Activated CD4-positive, alpha-beta T cell treated with anti-CD3 and anti-CD28 coated beads, Interleukin-2, amount 10 ng/mL, durations not matched to agents 24 days and 14 days (primary cell): Measurements from ENCODE around the gene TRIM47. TPM values are rescaled to one million over a fixed set of nuclear protein-coding genes. Genes with fewer than 3 reads are reported as not detected.

Experiments used
- DNase-seq: peaks from one replicate; pipeline ENCODE4 v3.0.0; 2022
- H3K27ac Mint-ChIP-seq: one replicate; pipeline ENCODE4 v1.8.0; 2022; ENCODE audit warnings: mild to moderate bottlenecking, mixed read lengths
- H3K27me3 Mint-ChIP-seq: one replicate; pipeline ENCODE4 v1.8.0; 2022; ENCODE audit warnings: mixed read lengths
- H3K36me3 Mint-ChIP-seq: one replicate; pipeline ENCODE4 v1.8.0; 2022; ENCODE audit warnings: low read depth, mild to moderate bottlenecking, mixed read lengths
- H3K4me1 Mint-ChIP-seq: one replicate; pipeline ENCODE4 v1.8.0; 2021; ENCODE audit warnings: mixed read lengths
- H3K4me3 Mint-ChIP-seq: one replicate; pipeline ENCODE4 v1.8.0; 2022; ENCODE audit warnings: mild to moderate bottlenecking, moderate library complexity, mixed read lengths
- H3K9me3 Mint-ChIP-seq: one replicate; pipeline ENCODE4 v1.8.0; 2021; ENCODE audit warnings: mixed read lengths
- intact Hi-C: fragments of 100-400 bp; cut with micrococcal nuclease; formaldehyde crosslinking; loops from one replicate; pipeline ENCODE4 v1.15.1; 2023
- total RNA-seq: library from RNA; stranded (reverse); gene quantifications from 2 replicates; pipeline ENCODE4 v1.2.3, GENCODE V29; 2022

TRIM47 gene, protein sequence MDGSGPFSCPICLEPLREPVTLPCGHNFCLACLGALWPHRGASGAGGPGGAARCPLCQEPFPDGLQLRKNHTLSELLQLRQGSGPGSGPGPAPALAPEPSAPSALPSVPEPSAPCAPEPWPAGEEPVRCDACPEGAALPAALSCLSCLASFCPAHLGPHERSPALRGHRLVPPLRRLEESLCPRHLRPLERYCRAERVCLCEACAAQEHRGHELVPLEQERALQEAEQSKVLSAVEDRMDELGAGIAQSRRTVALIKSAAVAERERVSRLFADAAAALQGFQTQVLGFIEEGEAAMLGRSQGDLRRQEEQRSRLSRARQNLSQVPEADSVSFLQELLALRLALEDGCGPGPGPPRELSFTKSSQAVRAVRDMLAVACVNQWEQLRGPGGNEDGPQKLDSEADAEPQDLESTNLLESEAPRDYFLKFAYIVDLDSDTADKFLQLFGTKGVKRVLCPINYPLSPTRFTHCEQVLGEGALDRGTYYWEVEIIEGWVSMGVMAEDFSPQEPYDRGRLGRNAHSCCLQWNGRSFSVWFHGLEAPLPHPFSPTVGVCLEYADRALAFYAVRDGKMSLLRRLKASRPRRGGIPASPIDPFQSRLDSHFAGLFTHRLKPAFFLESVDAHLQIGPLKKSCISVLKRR
- total RNA-seq = 25.2 and 33.2 TPM in 2 replicates

DNA sequence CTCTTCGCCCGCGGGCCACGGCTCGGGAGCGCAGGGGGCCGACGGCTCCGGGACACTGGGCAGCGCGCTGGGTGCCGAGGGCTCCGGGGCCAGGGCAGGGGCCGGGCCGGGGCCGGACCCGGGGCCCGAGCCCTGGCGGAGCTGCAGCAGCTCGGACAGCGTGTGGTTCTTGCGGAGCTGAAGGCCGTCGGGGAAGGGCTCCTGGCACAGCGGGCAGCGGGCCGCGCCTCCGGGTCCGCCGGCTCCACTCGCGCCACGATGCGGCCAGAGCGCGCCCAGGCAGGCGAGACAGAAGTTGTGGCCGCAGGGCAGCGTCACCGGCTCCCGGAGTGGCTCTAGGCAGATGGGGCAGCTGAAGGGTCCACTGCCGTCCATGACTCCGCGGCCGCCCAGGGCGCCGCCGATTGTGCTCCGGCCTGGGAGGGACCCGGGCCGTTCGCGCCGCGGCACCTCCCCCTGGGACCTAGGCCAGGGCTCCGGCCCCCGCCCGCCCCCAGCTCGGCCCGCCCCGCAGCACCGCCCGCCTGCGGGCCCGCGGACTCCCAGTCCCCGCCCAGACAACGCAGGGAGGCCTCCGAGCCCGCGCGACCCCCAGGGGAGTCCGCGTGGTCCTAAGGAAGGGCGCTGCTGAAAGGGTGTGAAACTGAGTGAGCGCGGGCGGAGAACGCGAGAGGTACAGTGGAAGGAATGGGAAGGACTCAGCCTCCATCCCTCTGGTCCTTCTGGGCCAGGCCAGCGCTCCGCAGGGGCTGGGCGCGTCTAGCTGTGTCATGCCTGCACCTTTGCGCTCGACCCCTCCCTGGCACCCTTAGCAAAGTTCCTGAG lies at the start of gene TRIM47:
Gene TRIM47, minus strand, starts transcription at position 408 of the 825 bp plus-strand sequence. Its CDS starts 33 bp downstream, at position 375.
- DNase-seq = peak; percentile 79
- H3K4me1 Mint-ChIP-seq = peaks cover 33% of the 10 kb centered on the region
- peak within 1 kb of the TSS; percentile 96 for H3K27ac Mint-ChIP-seq
- peak within 1 kb of the TSS; percentile 90 for H3K4me3 Mint-ChIP-seq
- no peaks in the 10 kb centered on the region for H3K9me3 Mint-ChIP-seq
- intact Hi-C loops = no loop called here
- peaks cover 14% of the 10 kb centered on the region for H3K27me3 Mint-ChIP-seq
- H3K36me3 Mint-ChIP-seq = no peaks in the 10 kb centered on the region

DNA sequence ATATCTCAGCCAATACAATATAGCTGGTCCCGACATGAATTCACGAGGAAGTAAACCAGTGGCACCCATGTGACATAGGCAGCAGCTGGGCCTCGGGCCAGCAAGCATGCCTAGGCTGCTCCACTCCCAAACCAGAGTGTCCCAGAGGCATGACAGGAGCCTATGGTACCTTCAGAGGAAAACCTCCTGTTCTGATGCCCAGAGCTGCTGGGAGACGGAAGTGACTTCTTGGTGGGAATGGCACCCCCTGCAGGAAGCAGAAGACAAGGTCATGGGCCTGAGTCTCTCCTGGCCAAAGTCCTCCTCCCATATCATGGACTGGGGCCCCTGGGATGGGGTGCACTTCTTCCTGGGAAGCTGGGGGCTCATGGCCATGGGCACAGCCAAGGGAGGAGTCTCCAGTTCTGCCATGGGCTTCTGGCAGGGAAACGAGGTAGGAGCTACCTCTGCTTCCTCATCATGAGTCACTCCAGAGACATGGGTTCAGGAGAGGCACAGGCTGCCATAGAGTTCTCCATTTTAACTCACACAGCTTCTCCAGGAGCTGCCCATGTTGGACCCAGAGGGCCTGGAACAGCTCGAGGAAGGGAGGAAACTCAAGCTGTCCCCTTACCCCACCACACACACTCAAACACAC lies 49.0 kb upstream of the TRIM47 start:
- no peak for DNase-seq
- no peaks in the 10 kb centered on the region for H3K9me3 Mint-ChIP-seq
- intact Hi-C loops = no loop called here
- no peaks in the 10 kb centered on the region for H3K4me1 Mint-ChIP-seq
- no peak overlapping the region for H3K4me3 Mint-ChIP-seq
- H3K27ac Mint-ChIP-seq = no peak overlapping the region
- H3K27me3 Mint-ChIP-seq = no peaks in the 10 kb centered on the region
- H3K36me3 Mint-ChIP-seq = peaks cover 5% of the 10 kb centered on the region

DNA sequence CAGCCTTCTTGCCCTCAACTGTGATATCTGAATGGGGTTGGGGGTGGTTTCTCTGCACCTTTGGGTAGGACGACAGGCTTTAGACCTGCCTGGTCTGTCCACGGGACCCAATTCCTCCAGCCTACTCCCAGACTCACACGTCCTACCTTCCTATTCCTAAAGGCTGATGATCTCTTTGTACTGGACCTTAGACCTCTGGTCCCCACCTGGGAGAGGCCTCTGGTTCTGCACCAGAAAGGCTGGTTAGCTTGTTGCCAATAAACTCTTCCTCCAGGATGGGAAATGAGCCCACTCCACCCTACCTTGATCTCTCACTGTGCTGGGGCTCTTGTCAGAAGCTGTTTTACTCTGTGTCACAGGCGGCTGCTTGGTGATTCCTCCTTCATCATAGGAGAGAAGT lies 48.1 kb upstream of the TRIM47 start:
- no peaks in the 10 kb centered on the region for H3K27me3 Mint-ChIP-seq
- H3K36me3 Mint-ChIP-seq = peaks cover 5% of the 10 kb centered on the region
- no peaks in the 10 kb centered on the region for H3K4me1 Mint-ChIP-seq
- H3K27ac Mint-ChIP-seq = no peak overlapping the region
- H3K4me3 Mint-ChIP-seq = no peak overlapping the region
- no peak for DNase-seq
- H3K9me3 Mint-ChIP-seq = no peaks in the 10 kb centered on the region
- intact Hi-C loops = no loop called here

DNA sequence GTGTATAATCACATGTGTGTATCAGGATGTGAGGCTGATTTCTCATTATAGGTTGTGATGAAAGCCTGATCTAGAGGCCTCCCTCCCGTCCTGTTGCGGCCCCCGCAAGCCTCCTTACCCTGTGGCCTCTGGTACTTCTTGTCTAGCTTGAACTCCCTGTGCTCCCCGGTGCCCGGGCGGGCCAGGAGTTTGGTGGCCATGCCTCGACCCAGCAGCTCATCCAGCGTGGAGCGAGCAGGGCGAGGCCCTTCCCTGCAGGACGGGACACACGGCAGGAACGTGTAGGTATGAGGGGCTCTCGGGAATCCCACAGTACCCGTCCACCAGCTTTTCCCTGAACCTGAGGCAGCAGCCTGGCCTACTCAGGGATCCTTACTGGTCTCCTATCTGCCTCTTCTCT lies 47.5 kb upstream of the TRIM47 start:
- Mint-ChIP-seq H3K27ac (no peak overlapping the region), H3K27me3 (no peaks in the 10 kb centered on the region), H3K9me3 (no peaks in the 10 kb centered on the region), H3K4me3 (no peak overlapping the region), H3K4me1 (no peaks in the 10 kb centered on the region), H3K36me3 (peaks cover 5% of the 10 kb centered on the region)
- DNase-seq = no peak
- intact Hi-C loops = no loop called here

GRCh38 chr17:75925103-75925502 lies 46.7 kb upstream of the TRIM47 start:
- H3K27ac Mint-ChIP-seq = no peak overlapping the region
- H3K4me3 Mint-ChIP-seq = no peak overlapping the region
- no peaks in the 10 kb centered on the region for H3K4me1 Mint-ChIP-seq
- H3K36me3 Mint-ChIP-seq = peaks cover 5% of the 10 kb centered on the region
- no peaks in the 10 kb centered on the region for H3K27me3 Mint-ChIP-seq
- no peaks in the 10 kb centered on the region for H3K9me3 Mint-ChIP-seq
- no peak for DNase-seq
- intact Hi-C loops = no loop called here

DNA sequence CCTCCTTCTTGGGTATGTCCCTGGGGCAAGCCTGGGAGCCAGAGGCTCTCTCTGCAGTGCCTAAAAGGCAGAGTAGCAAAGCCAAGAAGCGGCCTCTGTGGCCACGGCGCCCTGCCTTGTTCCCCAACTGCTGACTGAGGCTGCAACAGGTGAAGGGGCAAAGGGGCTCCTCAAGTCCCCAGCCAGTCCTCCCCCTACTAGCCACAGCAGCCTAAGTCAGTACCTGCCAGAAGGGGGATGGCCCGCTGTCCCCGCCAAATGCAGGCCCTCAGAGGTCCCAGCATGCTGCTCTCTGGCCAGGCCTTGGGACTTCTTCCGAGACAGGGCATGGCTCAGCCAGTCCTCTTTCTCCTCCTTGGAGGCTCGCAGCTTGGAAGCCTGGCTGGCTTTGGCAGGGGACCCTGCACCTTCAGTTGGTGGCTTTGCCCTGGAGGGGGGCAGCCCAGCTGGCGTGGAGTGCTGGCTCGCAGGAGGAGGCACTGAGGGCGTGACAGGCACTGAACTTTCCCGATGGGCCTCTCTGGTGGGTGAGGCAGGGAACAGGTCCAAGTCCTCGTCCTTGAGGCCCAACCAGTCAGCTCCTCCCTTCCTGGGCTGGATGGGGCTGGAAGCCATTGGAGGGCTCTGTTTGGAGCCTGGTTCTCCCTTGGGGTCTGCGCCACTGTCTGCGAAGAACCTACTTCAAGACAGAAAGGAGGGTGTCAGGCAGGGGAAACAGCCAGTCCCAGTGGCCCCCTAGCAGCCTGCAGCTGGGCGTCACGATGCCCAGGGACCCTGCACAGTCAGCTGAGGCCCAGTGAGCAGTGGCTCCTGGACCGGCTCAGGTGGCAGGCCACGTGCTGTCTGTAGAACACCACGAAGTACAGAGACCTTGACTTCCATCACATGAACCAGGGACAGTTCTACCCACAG lies 44.8 kb upstream of the TRIM47 start:
- intact Hi-C loops = no loop called here
- Mint-ChIP-seq H3K36me3 (peaks cover 5% of the 10 kb centered on the region), H3K4me3 (no peak overlapping the region), H3K9me3 (no peaks in the 10 kb centered on the region), H3K27me3 (no peaks in the 10 kb centered on the region), H3K4me1 (no peaks in the 10 kb centered on the region), H3K27ac (no peak overlapping the region)
- no peak for DNase-seq

- no peak for DNase-seq
- Mint-ChIP-seq H3K9me3 (no peaks in the 10 kb centered on the region), H3K4me3 (no peak overlapping the region), H3K4me1 (no peaks in the 10 kb centered on the region), H3K27me3 (no peaks in the 10 kb centered on the region), H3K27ac (no peak overlapping the region), H3K36me3 (peaks cover 3% of the 10 kb centered on the region)
- intact Hi-C loops = no loop called here
Observed at GRCh38 chr17:75922173-75922961, 44.0 kb upstream of the TRIM47 start.

GRCh38 chr17:75921596-75921995 lies 43.2 kb upstream of the TRIM47 start:
- Mint-ChIP-seq H3K27me3 (no peaks in the 10 kb centered on the region), H3K4me1 (no peaks in the 10 kb centered on the region), H3K9me3 (no peaks in the 10 kb centered on the region), H3K36me3 (peaks cover 3% of the 10 kb centered on the region), H3K4me3 (no peak overlapping the region), H3K27ac (no peak overlapping the region)
- intact Hi-C loops = no loop called here
- DNase-seq = no peak

- no peak overlapping the region for H3K27ac Mint-ChIP-seq
- H3K9me3 Mint-ChIP-seq = no peaks in the 10 kb centered on the region
- no peak overlapping the region for H3K4me3 Mint-ChIP-seq
- no peaks in the 10 kb centered on the region for H3K27me3 Mint-ChIP-seq
- H3K36me3 Mint-ChIP-seq = peaks cover 3% of the 10 kb centered on the region
- intact Hi-C loops = no loop called here
- DNase-seq = no peak
- no peaks in the 10 kb centered on the region for H3K4me1 Mint-ChIP-seq
Observed at GRCh38 chr17:75920045-75920560, 41.7 kb upstream of the TRIM47 start.

DNA sequence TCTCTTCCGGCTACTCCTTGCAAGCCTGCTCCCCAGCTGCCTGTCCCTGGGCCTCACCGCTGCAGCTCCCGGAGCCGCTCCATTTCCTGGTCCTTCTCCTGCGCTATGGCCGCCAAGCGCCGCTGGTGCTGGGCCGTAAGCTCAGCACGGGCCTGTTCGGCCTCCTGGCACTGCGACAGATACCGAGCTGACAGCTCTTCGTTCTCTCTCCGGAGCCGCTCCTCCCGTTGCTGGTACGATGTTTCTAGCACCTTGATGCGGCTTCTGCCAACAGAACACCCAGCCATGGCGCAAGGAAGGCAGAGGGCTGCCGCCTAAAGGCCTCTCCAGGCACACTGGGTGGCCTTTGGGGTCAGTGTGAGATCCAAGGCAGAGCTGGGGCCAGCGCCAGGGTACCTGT lies 41.2 kb upstream of the TRIM47 start:
- Mint-ChIP-seq H3K4me3 (no peak overlapping the region), H3K27ac (no peak overlapping the region), H3K4me1 (no peaks in the 10 kb centered on the region), H3K9me3 (no peaks in the 10 kb centered on the region), H3K36me3 (peaks cover 3% of the 10 kb centered on the region), H3K27me3 (no peaks in the 10 kb centered on the region)
- DNase-seq = no peak
- intact Hi-C loops = no loop called here

DNA sequence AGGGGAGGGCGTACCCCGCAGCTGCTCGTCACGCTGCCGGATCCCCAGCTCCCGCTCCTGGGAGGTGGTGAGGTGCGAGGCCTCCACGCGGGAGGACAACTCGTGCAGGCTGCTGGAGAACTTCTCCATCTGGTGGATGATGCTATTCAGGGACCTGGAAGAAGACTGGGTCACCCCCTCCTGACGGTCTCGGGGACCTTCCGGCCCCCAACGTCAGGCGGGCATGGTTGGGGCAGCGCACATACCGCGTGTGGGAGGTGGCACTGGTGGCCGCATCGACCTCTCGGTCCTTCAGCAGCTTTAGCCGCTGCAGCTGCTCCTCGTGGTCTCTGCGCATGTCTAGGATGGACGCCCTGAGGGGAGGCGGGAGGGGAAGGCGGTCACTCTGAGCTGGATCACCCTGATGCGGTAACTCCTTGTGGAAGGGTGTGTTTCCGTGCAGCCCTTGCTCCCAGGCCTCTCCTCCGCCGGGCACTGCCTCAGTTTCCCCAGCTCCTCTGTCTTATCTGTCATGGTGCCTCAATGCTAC lies 39.6 kb upstream of the TRIM47 start:
- H3K4me1 Mint-ChIP-seq = no peaks in the 10 kb centered on the region

More for the DNA sequence above, 39.6 kb upstream of the TRIM47 start:
- intact Hi-C loops = no loop called here
- Mint-ChIP-seq H3K27ac (no peak overlapping the region), H3K36me3 (peaks cover 6% of the 10 kb centered on the region), H3K27me3 (no peaks in the 10 kb centered on the region), H3K4me3 (no peak overlapping the region), H3K9me3 (no peaks in the 10 kb centered on the region)
- DNase-seq = no peak
